WTC11 (cell line): ENCODE data around the gene PTPRG. TPM values are rescaled to one million over a fixed set of nuclear protein-coding genes. Genes with fewer than 3 reads are reported as not detected.
A peak's percentile ranks its signal among the peaks of the same experiment; 100 is the strongest.

Experiments
- ATAC-seq: fragments of 200-7000 bp; cut with Tn5 transposase; 2 replicates; pipeline ENCODE4 v1.10.0; 2021; ENCODE audit warnings: mild to moderate bottlenecking, moderate library complexity
- CTCF ChIA-PET: fragments of 300-600 bp; sonication (Branson Sonifier 250); formaldehyde crosslinking; loops from one replicate; lab custom pipeline; 2021; ENCODE audit warnings: antibody characterized with exemption; lab: Charles Lee
- POLR2A ChIA-PET: fragments of 350-600 bp; sonication (Branson Sonifier 250); formaldehyde crosslinking; loops from one replicate; lab custom pipeline; 2021; ENCODE audit warnings: antibody characterized with exemption; lab: Charles Lee
- DNase-seq: peaks from one replicate; pipeline ENCODE4 v3.0.0; 2021; ENCODE audit warnings: low spot score
- H3K27ac Mint-ChIP-seq: 2 replicates; pipeline ENCODE4 v1.8.0; 2021; ENCODE audit warnings: mixed read lengths
- H3K27me3 Mint-ChIP-seq: 2 replicates; pipeline ENCODE4 v1.8.0; 2021; ENCODE audit warnings: low read depth, mild to moderate bottlenecking, moderate library complexity, mixed read lengths
- H3K36me3 Mint-ChIP-seq: 2 replicates; pipeline ENCODE4 v1.8.0; 2021; ENCODE audit warnings: mixed read lengths
- H3K4me1 Mint-ChIP-seq: 2 replicates; pipeline ENCODE4 v1.8.0; 2022; ENCODE audit warnings: mixed read lengths
- H3K4me3 Mint-ChIP-seq: 2 replicates; pipeline ENCODE4 v1.8.0; 2021; ENCODE audit warnings: mild to moderate bottlenecking, moderate library complexity, mixed read lengths
- H3K9me3 Mint-ChIP-seq: 2 replicates; pipeline ENCODE4 v1.8.0; 2021; ENCODE audit warnings: mixed read lengths
- CREM ChIP-seq: sonication (generic); formaldehyde crosslinking; IDR thresholded peaks from 2 replicates; pipeline ENCODE4 v1.8.1; 2022; ENCODE audit warnings: mild to moderate bottlenecking, missing genetic modification reagents, moderate library complexity
- EMX1 ChIP-seq: fragments of 250-450 bp; sonication (Bioruptor Pico); IDR thresholded peaks from 2 replicates; pipeline ENCODE4 v1.8.0; 2021; ENCODE audit warnings: mild to moderate bottlenecking
- JUN ChIP-seq: sonication (generic); formaldehyde crosslinking; IDR thresholded peaks from 2 replicates; pipeline ENCODE4 v1.8.0; 2023; ENCODE audit warnings: mild to moderate bottlenecking, missing genetic modification reagents
- MYBL2 ChIP-seq: sonication (generic); formaldehyde crosslinking; IDR thresholded peaks from 2 replicates; pipeline ENCODE4 v1.8.1; 2023; ENCODE audit warnings: mild to moderate bottlenecking, moderate library complexity, missing genetic modification reagents
- NFYB ChIP-seq: sonication (generic); formaldehyde crosslinking; conservative IDR thresholded peaks from 2 replicates; pipeline ENCODE4 v1.8.0; 2022; ENCODE audit warnings: low read depth, missing genetic modification reagents
- NR3C1 ChIP-seq: sonication (generic); formaldehyde crosslinking; conservative IDR thresholded peaks from 2 replicates; pipeline ENCODE4 v1.8.1; 2023; ENCODE audit warnings: low read depth, mild to moderate bottlenecking, missing genetic modification reagents
- PRRX2 ChIP-seq: fragments of 250-450 bp; sonication (Bioruptor Pico); IDR thresholded peaks from 2 replicates; pipeline ENCODE4 v1.8.0; 2021; ENCODE audit warnings: mild to moderate bottlenecking
- ZNF263 ChIP-seq: sonication (generic); formaldehyde crosslinking; IDR thresholded peaks from 2 replicates; pipeline ENCODE4 v1.8.1; 2022; ENCODE audit warnings: low read depth, mild to moderate bottlenecking, moderate library complexity, missing genetic modification reagents
- ZNF416 ChIP-seq: fragments of 250-450 bp; sonication (Bioruptor Pico); IDR thresholded peaks from 2 replicates; pipeline ENCODE4 v1.9.0; 2021; ENCODE audit warnings: mild to moderate bottlenecking, inconsistent platforms
- total RNA-seq: library from RNA; stranded (reverse); gene quantifications from 3 replicates; pipeline ENCODE4 v1.2.3, GENCODE V29; 2021
- TF ChIP-seq, protein P1 (sequence below): sonication (generic); formaldehyde crosslinking; IDR thresholded peaks from 2 replicates; pipeline ENCODE4 v1.8.0; 2022; ENCODE audit warnings: mild to moderate bottlenecking, missing genetic modification reagents
- TF ChIP-seq, protein P2 (sequence below): sonication (generic); formaldehyde crosslinking; IDR thresholded peaks from 2 replicates; pipeline ENCODE4 v1.8.0; 2022; ENCODE audit warnings: mild to moderate bottlenecking, missing genetic modification reagents
- TF ChIP-seq, protein P3 (sequence below): fragments of 200-600 bp; IDR thresholded peaks from 2 replicates; pipeline ENCODE4 v1.8.0; 2022; ENCODE audit warnings: antibody characterized with exemption
- TF ChIP-seq, protein P4 (sequence below): fragments of 250-450 bp; sonication (Bioruptor Pico); conservative IDR thresholded peaks from 2 replicates; pipeline ENCODE4 v1.9.0; 2021; ENCODE audit warnings: mild to moderate bottlenecking
- TF ChIP-seq, protein P5 (sequence below): sonication (generic); formaldehyde crosslinking; IDR thresholded peaks from 2 replicates; pipeline ENCODE4 v1.8.1; 2023; ENCODE audit warnings: mild to moderate bottlenecking, moderate library complexity, missing genetic modification reagents

Gene PTPRG
- total RNA-seq, 1 experiment from 2014 or later = 106 TPM

DNA sequence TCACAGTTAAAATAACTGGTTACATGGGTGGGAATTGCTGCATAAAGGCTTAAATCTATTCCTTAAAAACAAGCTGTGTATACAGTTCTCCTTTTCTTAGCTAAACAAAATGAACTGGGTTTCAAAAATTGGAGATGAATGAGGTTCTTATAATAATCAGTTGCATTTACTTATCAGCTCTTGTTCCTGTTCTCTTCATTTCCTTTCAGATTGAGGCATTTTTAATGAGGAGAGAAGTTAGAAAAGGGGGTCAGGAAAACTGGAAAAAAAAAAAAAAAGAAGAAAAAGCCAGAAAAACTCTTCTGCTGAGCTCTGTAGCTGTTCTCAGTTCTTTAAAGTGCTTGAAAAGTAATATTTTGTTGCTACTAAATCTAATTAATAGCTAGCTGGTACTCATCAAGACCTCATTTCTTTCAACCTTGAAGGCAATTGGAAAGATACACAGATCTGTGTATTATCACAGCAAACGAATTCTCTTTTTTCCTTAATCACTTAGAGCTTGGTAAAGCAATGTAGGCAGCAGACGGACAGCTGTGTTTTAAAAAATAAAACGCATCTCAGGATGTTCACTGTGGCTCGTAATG is 32.2 kb downstream of the PTPRG start:
- H3K4me1 Mint-ChIP-seq = peaks cover 72% of the 10 kb centered on the region
- CTCF ChIA-PET = no interaction called here
- peaks cover 7% of the 10 kb centered on the region for H3K36me3 Mint-ChIP-seq

DNA sequence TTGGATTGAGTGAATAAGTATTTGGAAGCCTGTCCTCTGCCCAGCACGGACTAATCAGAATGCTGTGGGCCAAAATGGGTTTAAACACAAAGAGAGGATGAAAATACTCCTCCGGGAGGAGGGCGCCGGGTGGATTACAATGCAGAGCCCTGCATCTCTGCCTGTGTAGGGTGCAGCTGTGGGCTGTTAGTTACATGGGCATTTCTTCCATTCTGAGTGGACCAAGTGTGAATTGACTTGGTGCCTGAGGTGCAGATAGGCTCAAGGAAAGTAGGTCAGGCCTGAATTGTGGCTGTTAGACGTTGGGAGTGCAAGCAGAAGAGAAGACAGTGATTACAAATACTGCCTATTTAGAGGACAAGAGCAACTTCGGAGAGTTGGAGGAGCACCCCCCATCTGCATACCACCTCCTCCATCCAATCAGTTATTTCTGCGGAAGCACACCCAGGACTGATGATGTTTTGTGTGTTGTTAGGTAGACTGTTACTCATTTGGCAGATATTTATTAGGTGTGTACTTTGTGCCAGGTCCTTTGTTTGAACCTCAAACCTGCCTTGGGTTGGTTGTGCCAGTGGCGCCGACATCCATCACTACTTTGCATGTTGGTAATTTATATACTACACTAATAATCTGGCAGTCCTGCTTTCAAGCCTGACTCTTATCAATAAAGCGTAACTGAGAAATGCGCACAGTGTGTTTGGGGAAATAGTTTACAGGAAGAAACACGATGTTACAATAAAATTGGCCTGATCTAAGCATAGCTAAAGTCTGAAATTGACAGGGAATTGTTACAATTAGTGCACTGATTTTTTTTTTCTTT is 33.0 kb downstream of the PTPRG start:
- TF ChIP-seq MYBL2 (CRISPR knock-in tag) (no peak), NR3C1 (no peak), ZNF263 (CRISPR knock-in tag) (no peak), CREM (CRISPR knock-in tag) (no peak), NFYB (no peak), PRRX2 (CRISPR knock-in tag) (no peak), ZNF416 (CRISPR knock-in tag) (no peak), JUN (CRISPR knock-in tag) (no peak)
- TF ChIP-seq, protein P1, sequence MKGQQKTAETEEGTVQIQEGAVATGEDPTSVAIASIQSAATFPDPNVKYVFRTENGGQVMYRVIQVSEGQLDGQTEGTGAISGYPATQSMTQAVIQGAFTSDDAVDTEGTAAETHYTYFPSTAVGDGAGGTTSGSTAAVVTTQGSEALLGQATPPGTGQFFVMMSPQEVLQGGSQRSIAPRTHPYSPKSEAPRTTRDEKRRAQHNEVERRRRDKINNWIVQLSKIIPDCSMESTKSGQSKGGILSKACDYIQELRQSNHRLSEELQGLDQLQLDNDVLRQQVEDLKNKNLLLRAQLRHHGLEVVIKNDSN (CRISPR knock-in tag) = no peak
- TF ChIP-seq, protein P2, sequence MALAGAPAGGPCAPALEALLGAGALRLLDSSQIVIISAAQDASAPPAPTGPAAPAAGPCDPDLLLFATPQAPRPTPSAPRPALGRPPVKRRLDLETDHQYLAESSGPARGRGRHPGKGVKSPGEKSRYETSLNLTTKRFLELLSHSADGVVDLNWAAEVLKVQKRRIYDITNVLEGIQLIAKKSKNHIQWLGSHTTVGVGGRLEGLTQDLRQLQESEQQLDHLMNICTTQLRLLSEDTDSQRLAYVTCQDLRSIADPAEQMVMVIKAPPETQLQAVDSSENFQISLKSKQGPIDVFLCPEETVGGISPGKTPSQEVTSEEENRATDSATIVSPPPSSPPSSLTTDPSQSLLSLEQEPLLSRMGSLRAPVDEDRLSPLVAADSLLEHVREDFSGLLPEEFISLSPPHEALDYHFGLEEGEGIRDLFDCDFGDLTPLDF (CRISPR knock-in tag) = no peak
- TF ChIP-seq, protein P3, sequence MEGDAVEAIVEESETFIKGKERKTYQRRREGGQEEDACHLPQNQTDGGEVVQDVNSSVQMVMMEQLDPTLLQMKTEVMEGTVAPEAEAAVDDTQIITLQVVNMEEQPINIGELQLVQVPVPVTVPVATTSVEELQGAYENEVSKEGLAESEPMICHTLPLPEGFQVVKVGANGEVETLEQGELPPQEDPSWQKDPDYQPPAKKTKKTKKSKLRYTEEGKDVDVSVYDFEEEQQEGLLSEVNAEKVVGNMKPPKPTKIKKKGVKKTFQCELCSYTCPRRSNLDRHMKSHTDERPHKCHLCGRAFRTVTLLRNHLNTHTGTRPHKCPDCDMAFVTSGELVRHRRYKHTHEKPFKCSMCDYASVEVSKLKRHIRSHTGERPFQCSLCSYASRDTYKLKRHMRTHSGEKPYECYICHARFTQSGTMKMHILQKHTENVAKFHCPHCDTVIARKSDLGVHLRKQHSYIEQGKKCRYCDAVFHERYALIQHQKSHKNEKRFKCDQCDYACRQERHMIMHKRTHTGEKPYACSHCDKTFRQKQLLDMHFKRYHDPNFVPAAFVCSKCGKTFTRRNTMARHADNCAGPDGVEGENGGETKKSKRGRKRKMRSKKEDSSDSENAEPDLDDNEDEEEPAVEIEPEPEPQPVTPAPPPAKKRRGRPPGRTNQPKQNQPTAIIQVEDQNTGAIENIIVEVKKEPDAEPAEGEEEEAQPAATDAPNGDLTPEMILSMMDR = no peak
- TF ChIP-seq, protein P4, sequence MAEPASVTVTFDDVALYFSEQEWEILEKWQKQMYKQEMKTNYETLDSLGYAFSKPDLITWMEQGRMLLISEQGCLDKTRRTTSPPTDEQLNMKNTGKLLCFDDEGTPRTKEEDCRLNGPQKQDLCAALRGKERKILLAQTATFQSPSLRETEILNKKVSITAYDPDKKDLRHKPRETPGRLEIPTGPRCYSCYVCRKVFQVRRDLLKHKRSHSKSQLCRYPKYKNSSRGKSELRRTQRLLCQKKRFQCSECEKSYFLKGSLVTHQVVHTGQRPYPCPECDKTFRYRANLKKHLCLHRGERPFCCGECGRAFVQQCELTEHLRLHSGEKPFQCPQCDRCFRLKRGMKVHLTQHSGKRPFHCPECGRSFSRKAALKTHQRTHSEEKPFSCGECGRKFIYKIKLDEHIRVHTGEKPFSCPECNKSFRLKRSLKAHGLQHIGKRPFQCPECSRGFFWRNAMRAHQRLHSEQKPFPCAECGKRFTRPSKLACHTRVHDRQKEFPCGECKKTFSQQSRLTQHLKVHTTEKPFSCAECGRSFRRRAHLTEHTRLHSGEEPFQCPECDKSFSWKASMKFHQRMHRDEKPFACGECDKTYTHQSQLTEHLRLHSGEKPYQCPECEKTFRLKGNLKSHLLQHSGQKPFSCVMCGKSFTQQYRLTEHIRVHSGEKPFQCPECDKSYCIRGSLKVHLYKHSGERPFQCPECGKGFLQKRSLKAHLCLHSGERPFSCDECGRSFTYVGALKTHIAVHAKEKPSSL = no peak
- TF ChIP-seq, protein P5, sequence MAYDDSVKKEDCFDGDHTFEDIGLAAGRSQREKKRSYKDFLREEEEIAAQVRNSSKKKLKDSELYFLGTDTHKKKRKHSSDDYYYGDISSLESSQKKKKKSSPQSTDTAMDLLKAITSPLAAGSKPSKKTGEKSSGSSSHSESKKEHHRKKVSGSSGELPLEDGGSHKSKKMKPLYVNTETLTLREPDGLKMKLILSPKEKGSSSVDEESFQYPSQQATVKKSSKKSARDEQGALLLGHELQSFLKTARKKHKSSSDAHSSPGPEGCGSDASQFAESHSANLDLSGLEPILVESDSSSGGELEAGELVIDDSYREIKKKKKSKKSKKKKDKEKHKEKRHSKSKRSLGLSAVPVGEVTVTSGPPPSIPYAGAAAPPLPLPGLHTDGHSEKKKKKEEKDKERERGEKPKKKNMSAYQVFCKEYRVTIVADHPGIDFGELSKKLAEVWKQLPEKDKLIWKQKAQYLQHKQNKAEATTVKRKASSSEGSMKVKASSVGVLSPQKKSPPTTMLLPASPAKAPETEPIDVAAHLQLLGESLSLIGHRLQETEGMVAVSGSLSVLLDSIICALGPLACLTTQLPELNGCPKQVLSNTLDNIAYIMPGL (CRISPR knock-in tag) = no peak
- peak overlapping the region; percentile 57 for H3K27ac Mint-ChIP-seq
- no peak overlapping the region for H3K4me3 Mint-ChIP-seq
- peaks cover 6% of the 10 kb centered on the region for H3K36me3 Mint-ChIP-seq
- ChIA-PET POLR2A (no interaction called here), CTCF (no interaction called here)
- H3K27me3 Mint-ChIP-seq = no peaks in the 10 kb centered on the region
- peaks cover 75% of the 10 kb centered on the region for H3K4me1 Mint-ChIP-seq
- peaks cover 4% of the 10 kb centered on the region; the same call in 1 of the 2 replicates for H3K9me3 Mint-ChIP-seq
- DNase-seq (no peak), ATAC-seq (peak; percentile 33)

More for the DNA sequence above, 32.2 kb downstream of the PTPRG start:
- ATAC-seq = no peak
- DNase-seq = no peak
- H3K27ac Mint-ChIP-seq = peak overlapping the region; percentile 58; the same call in 1 of the 2 replicates
- POLR2A ChIA-PET = interaction anchor here (0.7 kb wide), 1 partner anchor 10 kb away, joined by 8 read pairs; no protein-coding TSS in a partner anchor
- H3K4me3 Mint-ChIP-seq = no peak overlapping the region
- peaks cover 4% of the 10 kb centered on the region; the same call in 1 of the 2 replicates for H3K9me3 Mint-ChIP-seq
- H3K27me3 Mint-ChIP-seq = no peaks in the 10 kb centered on the region
- no peak for TF ChIP-seq EMX1 (CRISPR knock-in tag)
